CD4-positive, alpha-beta memory T cell (primary cell): ENCODE measurements around the gene ARF1. TPM values are rescaled to one million over a fixed set of nuclear protein-coding genes. Genes with fewer than 3 reads are reported as not detected.

Experiments used
- CTCF ChIA-PET: fragments of 350-600 bp; sonication (Branson Sonifier 250); formaldehyde crosslinking; loops from one replicate; lab custom pipeline; 2021; ENCODE audit warnings: inconsistent platforms; ENCODE audit not compliant: partially characterized antibody; lab: Charles Lee
- POLR2A ChIA-PET: fragments of 350-600 bp; sonication (Branson Sonifier 250); formaldehyde crosslinking; loops from one replicate; lab custom pipeline; 2021; ENCODE audit not compliant: partially characterized antibody; lab: Charles Lee
- DNase-seq, 5 donors: peaks; one replicate each; pipeline versions ENCODE4 v3.0.0 to v3.0.0-alpha.2; 2020 to 2022; ENCODE audit warnings: mixed read lengths in 1 of 5
- H3K27ac ChIP-seq: one replicate; pipeline ENCODE4 v1.7.0; 2013; ENCODE audit warnings: low read depth, low read length
- H3K27me3 ChIP-seq: 2 replicates; pipeline ENCODE4 v1.7.0; 2013; ENCODE audit warnings: mild to moderate bottlenecking, low read length, moderate library complexity; ENCODE audit not compliant: insufficient read depth
- H3K36me3 ChIP-seq: 2 replicates; pipeline ENCODE4 v1.7.0; 2013; ENCODE audit warnings: mild to moderate bottlenecking, low read length, moderate library complexity; ENCODE audit not compliant: insufficient read depth
- H3K4me1 ChIP-seq: 2 replicates; pipeline ENCODE4 v1.7.0; 2013; ENCODE audit warnings: mild to moderate bottlenecking, low read length, moderate library complexity; ENCODE audit not compliant: insufficient read depth
- H3K4me3 ChIP-seq, 2 donors: one replicate each; pipeline ENCODE4 v1.7.0; 2013; ENCODE audit warnings: low read length in 2 of 2, mild to moderate bottlenecking in 1 of 2
- H3K9me3 ChIP-seq, 2 donors: one replicate each; pipeline ENCODE4 v1.7.0; 2013; ENCODE audit warnings: low read length in 2 of 2, control low read depth in 1 of 2; ENCODE audit not compliant: control insufficient read depth in 1 of 2
- H3K27ac Mint-ChIP-seq, 7 donors: one replicate each; pipeline ENCODE4 v1.8.0; 2020 to 2021; ENCODE audit warnings: mixed read lengths in 7 of 7, mild to moderate bottlenecking in 6 of 7, inconsistent platforms in 3 of 7, moderate library complexity in 3 of 7
- H3K27me3 Mint-ChIP-seq, 2 donors: one replicate each; pipeline ENCODE4 v1.8.0; 2020 to 2021; ENCODE audit warnings: mixed read lengths in 2 of 2
- H3K36me3 Mint-ChIP-seq, 2 donors: one replicate each; pipeline ENCODE4 v1.8.0; 2020 to 2021; ENCODE audit warnings: mixed read lengths in 2 of 2, inconsistent platforms in 1 of 2, mild to moderate bottlenecking in 1 of 2
- H3K4me1 Mint-ChIP-seq, 4 donors: one replicate each; pipeline ENCODE4 v1.8.0; 2020 to 2021; ENCODE audit warnings: mixed read lengths in 4 of 4, mild to moderate bottlenecking in 1 of 4
- H3K4me3 Mint-ChIP-seq, 8 donors: one replicate each; pipeline ENCODE4 v1.8.0; 2020 to 2021; ENCODE audit warnings: mixed read lengths in 8 of 8, mild to moderate bottlenecking in 7 of 8, moderate library complexity in 6 of 8, inconsistent platforms in 3 of 8
- H3K9me3 Mint-ChIP-seq, 8 donors: one replicate each; pipeline ENCODE4 v1.8.0; 2020 to 2021; ENCODE audit warnings: mixed read lengths in 8 of 8, mild to moderate bottlenecking in 5 of 8, inconsistent platforms in 3 of 8, moderate library complexity in 1 of 8
- intact Hi-C: fragments of 100-400 bp; cut with micrococcal nuclease; formaldehyde crosslinking; loops from one replicate; pipeline ENCODE4 v1.15.1; 2023
- polyA plus RNA-seq, 2 donors: library from polyadenylated mRNA; unstranded; fragments of 300-500 nt; fragmentation: Illumina TruSeq; gene quantifications; one replicate each; pipeline ENCODE4 v1.2.3, GENCODE V29; 2021
- total RNA-seq, 2 experiments: library from RNA; stranded (reverse); gene quantifications; one replicate each; pipeline ENCODE4 v1.2.3, GENCODE V29; 2021

Gene ARF1
- total and polyA plus RNA-seq, 4 experiments from 2014 or later = 265 to 600 (median 382) TPM

DNA sequence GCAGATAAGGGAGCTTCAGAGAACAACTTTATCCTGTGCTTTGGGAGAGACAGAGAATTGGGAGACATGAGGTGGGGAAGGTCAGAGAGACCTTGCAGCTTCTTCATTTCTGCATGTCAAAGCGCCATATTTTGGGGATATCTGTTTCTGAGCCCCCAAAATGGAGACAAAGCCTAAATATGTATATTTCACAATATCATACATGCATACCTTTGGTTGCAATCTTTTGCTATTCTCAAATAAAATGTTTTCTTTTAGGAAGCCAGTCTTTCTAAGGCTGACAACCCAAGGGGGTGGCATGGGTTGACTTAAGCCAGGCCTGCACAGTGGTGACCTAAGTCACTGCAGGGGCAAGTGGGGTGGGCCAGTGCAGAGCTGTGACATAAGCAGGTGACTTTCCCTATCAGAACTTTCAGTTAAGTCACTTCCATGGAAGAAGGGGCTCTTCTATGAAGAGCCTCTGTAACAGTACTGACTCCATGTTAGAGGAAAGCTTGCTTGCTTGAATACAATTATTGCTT is 40.5 kb downstream of the ARF1 start:
- no peak overlapping the region for H3K4me3 ChIP-seq
- no peak overlapping the region for H3K4me3 Mint-ChIP-seq
- peak overlapping the region in 1 of 7 donors; percentile 22 for H3K27ac Mint-ChIP-seq
- intact Hi-C loops = no loop called here
- no peaks in the 10 kb centered on the region for H3K36me3 Mint-ChIP-seq
- no peaks in the 10 kb centered on the region for H3K9me3 ChIP-seq
- DNase-seq = no peak
- ChIA-PET POLR2A (no interaction called here), CTCF (interaction anchor here (2.9 kb wide), 1 partner anchor 9 kb away, joined by 14 read pairs; no protein-coding TSS in a partner anchor)
- H3K4me1 ChIP-seq = no peaks in the 10 kb centered on the region
- peaks cover 0 to under 1% (median 0%) of the 10 kb centered on the region in 8 donors for H3K9me3 Mint-ChIP-seq
- peaks cover 4 to 17% of the 10 kb centered on the region in 2 donors for H3K27me3 Mint-ChIP-seq
- H3K4me1 Mint-ChIP-seq = peaks cover 0 to 4% (median 2%) of the 10 kb centered on the region in 4 donors
- H3K27me3 ChIP-seq = no peaks in the 10 kb centered on the region
- no peak overlapping the region for H3K27ac ChIP-seq
- H3K36me3 ChIP-seq = no peaks in the 10 kb centered on the region

DNA sequence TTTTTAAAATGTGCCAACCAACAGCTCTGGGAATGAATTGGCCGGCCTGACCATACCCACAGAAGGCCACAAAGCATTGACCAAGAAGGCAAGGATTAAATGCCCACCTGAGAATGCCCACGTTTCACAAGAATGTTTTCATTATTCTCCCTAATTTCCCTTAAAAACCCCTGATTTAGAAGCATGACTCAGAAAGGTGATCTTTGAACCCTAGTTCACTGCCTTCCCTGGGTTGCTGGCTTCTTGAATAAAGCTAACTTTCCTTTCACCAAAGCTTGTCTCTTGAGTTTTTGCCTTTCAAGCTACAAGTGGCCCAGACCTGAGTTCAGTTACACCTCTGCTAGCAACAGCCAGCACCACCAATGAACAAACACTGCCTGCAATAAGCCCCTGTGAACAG is 41.0 kb downstream of the ARF1 start:
- H3K9me3 ChIP-seq = no peaks in the 10 kb centered on the region
- no peak for DNase-seq
- H3K27ac ChIP-seq = no peak overlapping the region
- Mint-ChIP-seq H3K27me3 (peaks cover 8 to 17% of the 10 kb centered on the region in 2 donors), H3K36me3 (no peaks in the 10 kb centered on the region), H3K4me3 (no peak overlapping the region), H3K9me3 (no peaks in the 10 kb centered on the region), H3K27ac (no peak overlapping the region), H3K4me1 (peaks cover 0 to 4% (median 2%) of the 10 kb centered on the region in 4 donors)
- intact Hi-C loops = no loop called here
- H3K4me1 ChIP-seq = no peaks in the 10 kb centered on the region
- POLR2A ChIA-PET = no interaction called here
- no peaks in the 10 kb centered on the region for H3K36me3 ChIP-seq
- CTCF ChIA-PET = interaction anchor here (0.6 to 2.9 kb wide), 2 partner anchors 8 to 335 kb away, joined by 3 to 14 read pairs; no protein-coding TSS in a partner anchor
- H3K27me3 ChIP-seq = no peaks in the 10 kb centered on the region
- H3K4me3 ChIP-seq = no peak overlapping the region

DNA sequence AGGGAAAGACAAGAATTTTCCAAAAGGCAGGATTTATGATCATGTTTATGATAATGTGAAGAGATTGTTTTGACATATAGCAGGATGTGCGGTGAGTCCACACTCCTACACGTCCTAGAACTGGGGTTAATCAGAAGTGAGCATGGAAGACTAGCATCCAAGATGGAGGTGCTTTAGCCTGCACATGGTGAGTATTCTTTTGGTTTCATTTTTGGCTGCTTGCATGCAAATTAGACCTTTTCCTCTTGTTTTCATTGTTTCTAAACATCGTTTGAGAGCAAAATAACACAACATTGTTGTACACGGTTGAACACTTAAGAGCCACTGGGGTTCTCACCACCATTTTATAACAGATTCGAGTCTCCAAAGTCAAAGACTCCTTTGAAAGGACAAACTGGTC is 42.7 kb downstream of the ARF1 start:
- H3K36me3 Mint-ChIP-seq = no peaks in the 10 kb centered on the region
- peaks cover 8 to 17% of the 10 kb centered on the region in 2 donors for H3K27me3 Mint-ChIP-seq
- ChIA-PET POLR2A (no interaction called here), CTCF (interaction anchor here (1.6 kb wide), 1 partner anchor 40 kb away, joined by 6 read pairs; the partner anchor contains the start of gene IBA57)
- Histone ChIP-seq H3K9me3 (no peaks in the 10 kb centered on the region), H3K4me3 (no peak overlapping the region), H3K27ac (no peak overlapping the region), H3K4me1 (no peaks in the 10 kb centered on the region), H3K36me3 (no peaks in the 10 kb centered on the region), H3K27me3 (no peaks in the 10 kb centered on the region)
- intact Hi-C loops = no loop called here
- no peak overlapping the region for H3K27ac Mint-ChIP-seq
- peaks cover 0 to 4% (median 2%) of the 10 kb centered on the region in 4 donors for H3K4me1 Mint-ChIP-seq
- DNase-seq = no peak
- H3K4me3 Mint-ChIP-seq = no peak overlapping the region
- H3K9me3 Mint-ChIP-seq = no peaks in the 10 kb centered on the region

DNA sequence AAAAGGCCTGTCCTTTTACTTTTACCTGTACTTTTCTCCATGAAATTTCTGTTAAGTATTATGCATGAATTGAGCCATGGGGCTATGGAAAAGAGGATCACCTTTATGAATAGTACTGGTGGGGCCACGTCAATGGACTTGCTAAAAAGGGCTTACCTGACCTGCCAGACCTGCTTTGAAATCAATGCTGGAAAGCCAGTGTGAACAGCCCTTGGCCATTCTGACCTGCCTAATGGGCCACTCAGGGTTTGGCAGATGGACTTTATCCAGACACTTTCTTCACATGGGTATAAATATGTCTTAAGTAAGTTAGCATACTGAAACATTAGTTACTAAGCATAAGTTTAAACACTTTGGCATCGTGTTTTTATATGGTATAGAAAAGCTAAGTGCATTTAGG is 49.3 kb downstream of the ARF1 start:
- H3K27me3 Mint-ChIP-seq = peaks cover 8 to 14% of the 10 kb centered on the region in 2 donors
- H3K4me3 Mint-ChIP-seq = no peak overlapping the region
- DNase-seq = no peak
- Histone ChIP-seq H3K27ac (no peak overlapping the region), H3K4me1 (peaks cover 5% of the 10 kb centered on the region), H3K27me3 (no peaks in the 10 kb centered on the region), H3K9me3 (no peaks in the 10 kb centered on the region), H3K36me3 (no peaks in the 10 kb centered on the region), H3K4me3 (no peak overlapping the region)
- H3K9me3 Mint-ChIP-seq = no peaks in the 10 kb centered on the region
- peaks cover 2 to 5% (median 4%) of the 10 kb centered on the region in 4 donors for H3K4me1 Mint-ChIP-seq
- intact Hi-C loops = loop anchor here (1.0 kb wide), 3 partner anchors 35 to 132 kb away; no protein-coding TSS in a partner anchor
- CTCF ChIA-PET = interaction anchor here (1.1 to 4.7 kb wide), 8 partner anchors 8 to 383 kb away, joined by 3 to 66 read pairs (median 10); partner anchors contain the start of genes GUK1 and IBA57
- POLR2A ChIA-PET = interaction anchor here (2.3 to 2.9 kb wide), 2 partner anchors 8 to 34 kb away, joined by 11 to 18 read pairs; partner anchors contain the start of genes GUK1 and IBA57
- no peaks in the 10 kb centered on the region for H3K36me3 Mint-ChIP-seq
- H3K27ac Mint-ChIP-seq = no peak overlapping the region

DNA sequence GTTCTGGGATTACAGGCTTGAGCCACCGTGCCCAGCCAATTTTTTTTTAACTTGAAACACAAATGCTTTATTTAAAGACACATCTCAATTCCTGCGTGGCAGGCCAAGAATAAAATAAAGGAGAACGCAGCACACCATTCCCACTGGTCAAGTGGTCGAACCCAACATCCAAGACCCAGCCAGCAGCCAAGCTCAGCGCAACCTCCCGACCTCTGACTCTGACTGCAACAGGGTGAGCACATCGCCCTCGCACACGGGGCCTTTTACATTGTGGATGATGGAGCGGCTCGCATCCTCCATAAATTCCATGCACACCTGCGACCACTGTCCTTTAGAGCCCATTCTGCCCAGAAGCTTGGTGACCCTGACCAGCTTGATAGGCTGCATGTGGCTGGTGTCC is 52.1 kb downstream of the ARF1 start:
- no peak overlapping the region for H3K27ac ChIP-seq
- no peaks in the 10 kb centered on the region for H3K36me3 ChIP-seq
- POLR2A ChIA-PET = interaction anchor here (4.3 kb wide), 1 partner anchor 32 kb away, joined by 24 read pairs; the partner anchor contains the start of gene IBA57
- DNase-seq = no peak
- Mint-ChIP-seq H3K9me3 (no peaks in the 10 kb centered on the region), H3K27ac (no peak overlapping the region), H3K27me3 (peaks cover 4 to 10% of the 10 kb centered on the region in 2 donors), H3K4me1 (peaks cover 2 to 8% (median 5%) of the 10 kb centered on the region in 4 donors), H3K36me3 (no peaks in the 10 kb centered on the region), H3K4me3 (no peak overlapping the region)
- peaks cover 10% of the 10 kb centered on the region for H3K4me1 ChIP-seq
- H3K4me3 ChIP-seq = no peak overlapping the region
- no peaks in the 10 kb centered on the region for H3K27me3 ChIP-seq
- CTCF ChIA-PET = interaction anchor here (1.1 kb wide), 1 partner anchor 8 kb away, joined by 3 read pairs; no protein-coding TSS in a partner anchor
- H3K9me3 ChIP-seq = no peaks in the 10 kb centered on the region
- intact Hi-C loops = no loop called here

DNA sequence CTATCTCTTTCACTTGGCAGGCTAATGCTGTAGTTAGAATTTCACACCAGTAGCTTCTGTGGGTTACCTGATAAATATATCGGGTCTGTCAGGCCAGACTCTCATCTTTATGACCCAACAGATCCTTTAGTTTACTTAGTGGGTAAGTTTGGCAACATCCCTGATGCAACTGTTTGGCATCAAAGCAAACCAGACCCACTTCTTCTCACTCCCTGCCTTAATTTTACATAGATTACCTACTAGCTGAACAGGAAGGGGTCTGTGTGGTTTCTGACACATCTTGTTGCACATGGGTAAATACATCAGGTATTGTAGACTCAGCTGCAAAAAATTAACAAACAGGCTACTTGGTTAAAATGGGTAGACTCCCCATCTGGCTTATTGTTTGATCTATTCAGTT is 54.4 kb downstream of the ARF1 start:
- intact Hi-C loops = no loop called here
- Mint-ChIP-seq H3K4me3 (no peak overlapping the region), H3K27ac (peak overlapping the region in 2 of 7 donors; percentile 6 to 30), H3K9me3 (no peaks in the 10 kb centered on the region), H3K4me1 (peaks cover 1 to 22% (median 10%) of the 10 kb centered on the region in 4 donors), H3K27me3 (peaks cover 0 to 8% of the 10 kb centered on the region in 2 donors), H3K36me3 (peaks cover 0 to 13% of the 10 kb centered on the region in 2 donors)
- CTCF ChIA-PET = interaction anchor here (7.3 kb wide), 1 partner anchor 30 kb away, joined by 50 read pairs; the partner anchor contains the start of gene IBA57
- Histone ChIP-seq H3K27me3 (no peaks in the 10 kb centered on the region), H3K9me3 (no peaks in the 10 kb centered on the region), H3K27ac (no peak overlapping the region), H3K4me1 (peaks cover 16% of the 10 kb centered on the region), H3K4me3 (no peak overlapping the region), H3K36me3 (no peaks in the 10 kb centered on the region)
- no peak for DNase-seq
- POLR2A ChIA-PET = interaction anchor here (1.3 to 4.3 kb wide), 2 partner anchors 29 to 350 kb away, joined by 4 to 24 read pairs; partner anchors contain the start of gene IBA57

DNA sequence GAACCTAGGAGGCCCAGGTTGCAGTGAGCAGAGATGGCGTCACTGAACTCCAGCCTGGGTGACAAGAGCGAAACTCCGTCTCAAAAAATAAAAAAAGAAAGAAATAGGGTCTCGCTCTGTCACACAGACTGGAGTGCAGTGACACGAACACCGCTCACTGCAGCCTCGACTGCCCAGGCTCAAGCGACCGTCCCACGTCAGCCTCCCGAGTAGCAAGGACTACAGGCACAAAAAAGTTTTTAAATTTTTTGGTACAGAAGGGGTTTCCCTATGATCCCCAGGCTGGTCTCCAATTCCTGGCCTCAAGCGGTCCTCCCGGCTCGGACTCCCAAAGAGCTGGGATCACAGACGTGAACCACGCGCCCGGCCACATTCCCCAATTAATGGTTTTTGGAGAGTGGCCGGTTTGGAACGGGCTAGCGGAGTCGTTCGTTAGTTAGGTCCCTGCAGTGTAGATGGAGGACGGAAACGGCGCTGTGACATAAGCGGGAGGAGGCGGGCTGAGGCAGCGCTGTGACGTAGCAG is 57.0 kb downstream of the ARF1 start:
- H3K27me3 ChIP-seq = no peaks in the 10 kb centered on the region
- Mint-ChIP-seq H3K4me3 (peak overlapping the region; percentile 92 to 97 (median 96)), H3K4me1 (peaks cover 12 to 46% (median 33%) of the 10 kb centered on the region in 4 donors), H3K36me3 (peaks cover 0 to 22% of the 10 kb centered on the region in 2 donors), H3K27ac (peak overlapping the region; percentile 91 to 100 (median 100)), H3K9me3 (no peaks in the 10 kb centered on the region), H3K27me3 (peaks cover 0 to 8% of the 10 kb centered on the region in 2 donors)
- ChIA-PET POLR2A (interaction anchor here (1.2 to 5.3 kb wide), 10 partner anchors 9 to 347 kb away, joined by 3 to 127 read pairs (median 12); partner anchors contain the start of genes ARF1, IBA57, MRPL55 and RNF187), CTCF (interaction anchor here (0.8 to 7.3 kb wide), 3 partner anchors 9 to 30 kb away, joined by 3 to 50 read pairs (median 13); partner anchors contain the start of gene IBA57)
- no peaks in the 10 kb centered on the region for H3K9me3 ChIP-seq
- H3K4me1 ChIP-seq = peaks cover 41% of the 10 kb centered on the region
- peaks cover 4% of the 10 kb centered on the region for H3K36me3 ChIP-seq
- no peak for DNase-seq
- peak overlapping the region; percentile 77 to 83 for H3K4me3 ChIP-seq
- intact Hi-C loops = loop anchor here (1.0 kb wide), 1 partner anchor 319 kb away; a partner anchor contains a TSS
- peak overlapping the region; percentile 98 for H3K27ac ChIP-seq
